ENCODE measurements around the gene IL5RA.

IL5RA gene

GRCh38 chr3:3107181-3107580 is 3.0 kb downstream of the IL5RA start:
- no peak for DNase-seq

- DNase-seq = no peak
Observed at GRCh38 chr3:3105815-3106214, 4.4 kb downstream of the IL5RA start.

- no peak for DNase-seq
Observed at GRCh38 chr3:3105246-3105645, 4.9 kb downstream of the IL5RA start.

GRCh38 chr3:3102751-3103150 is 7.4 kb downstream of the IL5RA start:
- DNase-seq = no peak

- no peak for DNase-seq
Observed at GRCh38 chr3:3101660-3102458, 8.3 kb downstream of the IL5RA start.

- DNase-seq = no peak
Observed at GRCh38 chr3:3097958-3098357, 12.2 kb downstream of the IL5RA start.

GRCh38 chr3:3089017-3089416 is 21.2 kb downstream of the IL5RA start:
- DNase-seq = no peak

GRCh38 chr3:3087716-3088465 is 22.3 kb downstream of the IL5RA start:
- no peak for DNase-seq

- DNase-seq = no peak
Observed at GRCh38 chr3:3087279-3087678, 22.9 kb downstream of the IL5RA start.

GRCh38 chr3:3086239-3086638 is 23.9 kb downstream of the IL5RA start:
- no peak for DNase-seq

- DNase-seq = no peak
Observed at GRCh38 chr3:3085782-3086181, 24.4 kb downstream of the IL5RA start.

GRCh38 chr3:3084890-3085289 is 25.3 kb downstream of the IL5RA start:
- no peak for DNase-seq

GRCh38 chr3:3082234-3082924 is 27.8 kb downstream of the IL5RA start:
- no peak for DNase-seq

- DNase-seq = no peak
Observed at GRCh38 chr3:3081381-3082233, 28.6 kb downstream of the IL5RA start.

- DNase-seq = no peak
Observed at GRCh38 chr3:3080309-3080708, 29.9 kb downstream of the IL5RA start.

- no peak for DNase-seq
Observed at GRCh38 chr3:3074551-3075257, 35.5 kb downstream of the IL5RA start.

GRCh38 chr3:3071136-3071535 is 39.0 kb downstream of the IL5RA start:
- peak; percentile 69 to 91 for DNase-seq

GRCh38 chr3:3069723-3070122 is 40.5 kb downstream of the IL5RA start:
- DNase-seq = no peak

GRCh38 chr3:3068358-3068881 is 41.8 kb downstream of the IL5RA start:
- DNase-seq = no peak

- DNase-seq = no peak
Observed at GRCh38 chr3:3066910-3067309, 43.3 kb downstream of the IL5RA start.

GRCh38 chr3:3066378-3066777 is 43.8 kb downstream of the IL5RA start:
- no peak for DNase-seq

- DNase-seq = no peak
Observed at GRCh38 chr3:3065876-3066275, 44.3 kb downstream of the IL5RA start.
